ENCODE data around the gene FZD2.

GRCh38 chr17:44610331-44610730 is 53.0 kb downstream of the FZD2 start:
- TF ChIP-seq POLR2A (IDR thresholded peaks at IDR 0.05; ENCODE audit: low read depth, low read length): no peak
- no peak for TF ChIP-seq CEBPB (IDR thresholded peaks at IDR 0.05; ENCODE audit: low read depth, low read length)
